Measurements from ENCODE around the gene PLEKHB2.
"Not testable (repeated sequence)": the region's sequence is repeated elsewhere in the genome, so short reads cannot be mapped to it uniquely, and the experiment has no call there.

The PLEKHB2 gene

GRCh38 chr2:131093696-131094462 lies 11.3 kb upstream of the PLEKHB2 start:
- peaks cover 0 to 21% (median 15%) of the 10 kb centered on the region in 5 donors for H3K4me1 ChIP-seq (ENCODE audit: control insufficient read depth in 5 of 5, insufficient read depth in 5 of 5, low read length in 5 of 5)
- H3K27me3 ChIP-seq (ENCODE audit: control insufficient read depth in 5 of 5, insufficient read depth in 4 of 5, low read length in 5 of 5) = no peaks in the 10 kb centered on the region
- H3K36me3 ChIP-seq (ENCODE audit: control insufficient read depth in 5 of 5, insufficient read depth in 5 of 5, low read length in 5 of 5) = peaks cover 0 to 2% (median 0%) of the 10 kb centered on the region in 5 donors
- no peaks in the 10 kb centered on the region for H3K9me3 ChIP-seq (ENCODE audit: control insufficient read depth in 5 of 5, low read length in 5 of 5)
- H3K27ac ChIP-seq (ENCODE audit: low read depth, low read length) = peak overlapping the region; percentile 88
- H3K4me3 ChIP-seq (ENCODE audit: low read depth in 1 of 5, low read length in 5 of 5) = peak overlapping the region; percentile 80 to 85 (median 82)
- H3K9ac ChIP-seq (ENCODE audit: low read length in 5 of 5) = peak overlapping the region in 4 of 5 donors; percentile 72 to 92 (median 87)

- peak overlapping the region in 2 of 5 donors; percentile 82 to 85 for H3K4me3 ChIP-seq (ENCODE audit: low read depth in 1 of 5, low read length in 5 of 5)
- H3K27me3 ChIP-seq (ENCODE audit: control insufficient read depth in 5 of 5, insufficient read depth in 4 of 5, low read length in 5 of 5) = no peaks in the 10 kb centered on the region
- H3K27ac ChIP-seq (ENCODE audit: low read depth, low read length) = no peak overlapping the region
- no peaks in the 10 kb centered on the region for H3K36me3 ChIP-seq (ENCODE audit: control insufficient read depth in 5 of 5, insufficient read depth in 5 of 5, low read length in 5 of 5)
- H3K9ac ChIP-seq (ENCODE audit: low read length in 5 of 5) = peak overlapping the region in 1 of 5 donors; percentile 92
- H3K9me3 ChIP-seq (ENCODE audit: control insufficient read depth in 5 of 5, low read length in 5 of 5) = no peaks in the 10 kb centered on the region
- peaks cover 0 to 21% (median 15%) of the 10 kb centered on the region in 5 donors for H3K4me1 ChIP-seq (ENCODE audit: control insufficient read depth in 5 of 5, insufficient read depth in 5 of 5, low read length in 5 of 5)
These were observed 10.5 kb upstream of the PLEKHB2 start for GRCh38 chr2:131094463-131095281.

GRCh38 chr2:131103165-131103564 lies 2.0 kb upstream of the PLEKHB2 start:
- H3K36me3 ChIP-seq (ENCODE audit: control insufficient read depth in 5 of 5, insufficient read depth in 5 of 5, low read length in 5 of 5) = no peaks in the 10 kb centered on the region
- H3K4me1 ChIP-seq (ENCODE audit: control insufficient read depth in 5 of 5, insufficient read depth in 5 of 5, low read length in 5 of 5) = peaks cover 7 to 30% (median 27%) of the 10 kb centered on the region in 5 donors
- no peaks in the 10 kb centered on the region for H3K27me3 ChIP-seq (ENCODE audit: control insufficient read depth in 5 of 5, insufficient read depth in 4 of 5, low read length in 5 of 5)
- H3K9me3 ChIP-seq (ENCODE audit: control insufficient read depth in 5 of 5, low read length in 5 of 5) = no peaks in the 10 kb centered on the region
- no peak overlapping the region for H3K4me3 ChIP-seq (ENCODE audit: low read depth in 1 of 5, low read length in 5 of 5)
- no peak overlapping the region for H3K9ac ChIP-seq (ENCODE audit: low read length in 5 of 5)
- H3K27ac ChIP-seq (ENCODE audit: low read depth, low read length) = no peak overlapping the region

- no peaks in the 10 kb centered on the region for H3K27me3 ChIP-seq (ENCODE audit: control insufficient read depth in 5 of 5, insufficient read depth in 4 of 5, low read length in 5 of 5)
- no peaks in the 10 kb centered on the region for H3K9me3 ChIP-seq (ENCODE audit: control insufficient read depth in 5 of 5, low read length in 5 of 5)
- H3K9ac ChIP-seq (ENCODE audit: low read length in 5 of 5) = peak overlapping the region; percentile 49 to 96 (median 93)
- H3K4me3 ChIP-seq (ENCODE audit: low read depth in 1 of 5, low read length in 5 of 5) = peak overlapping the region; percentile 59 to 98 (median 88)
- peaks cover 7 to 30% (median 27%) of the 10 kb centered on the region in 5 donors for H3K4me1 ChIP-seq (ENCODE audit: control insufficient read depth in 5 of 5, insufficient read depth in 5 of 5, low read length in 5 of 5)
- no peaks in the 10 kb centered on the region for H3K36me3 ChIP-seq (ENCODE audit: control insufficient read depth in 5 of 5, insufficient read depth in 5 of 5, low read length in 5 of 5)
- H3K27ac ChIP-seq (ENCODE audit: low read depth, low read length) = peak overlapping the region; percentile 94
These were observed 515 bp upstream of the PLEKHB2 start for GRCh38 chr2:131104487-131105155.

GRCh38 chr2:131105950-131106801 lies 1.0 kb downstream of the PLEKHB2 start:
- H3K9me3 ChIP-seq (ENCODE audit: control insufficient read depth in 5 of 5, low read length in 5 of 5) = no peaks in the 10 kb centered on the region
- H3K4me3 ChIP-seq (ENCODE audit: low read depth in 1 of 5, low read length in 5 of 5) = peak overlapping the region; percentile 70 to 98 (median 88)
- no peaks in the 10 kb centered on the region for H3K27me3 ChIP-seq (ENCODE audit: control insufficient read depth in 5 of 5, insufficient read depth in 4 of 5, low read length in 5 of 5)
- H3K9ac ChIP-seq (ENCODE audit: low read length in 5 of 5) = peak overlapping the region; percentile 90 to 96 (median 93)
- peaks cover 7 to 30% (median 27%) of the 10 kb centered on the region in 5 donors for H3K4me1 ChIP-seq (ENCODE audit: control insufficient read depth in 5 of 5, insufficient read depth in 5 of 5, low read length in 5 of 5)
- H3K36me3 ChIP-seq (ENCODE audit: control insufficient read depth in 5 of 5, insufficient read depth in 5 of 5, low read length in 5 of 5) = no peaks in the 10 kb centered on the region
- H3K27ac ChIP-seq (ENCODE audit: low read depth, low read length) = peak overlapping the region; percentile 94

- H3K27me3 ChIP-seq (ENCODE audit: control insufficient read depth in 5 of 5, insufficient read depth in 4 of 5, low read length in 5 of 5) = no peaks in the 10 kb centered on the region
- H3K9me3 ChIP-seq (ENCODE audit: control insufficient read depth in 5 of 5, low read length in 5 of 5) = no peaks in the 10 kb centered on the region
- H3K36me3 ChIP-seq (ENCODE audit: control insufficient read depth in 5 of 5, insufficient read depth in 5 of 5, low read length in 5 of 5) = peaks cover 0 to 7% (median 3%) of the 10 kb centered on the region in 5 donors
- H3K4me3 ChIP-seq (ENCODE audit: low read depth in 1 of 5, low read length in 5 of 5) = no peak overlapping the region
- peaks cover 0 to 31% (median 19%) of the 10 kb centered on the region in 5 donors for H3K4me1 ChIP-seq (ENCODE audit: control insufficient read depth in 5 of 5, insufficient read depth in 5 of 5, low read length in 5 of 5)
- peak overlapping the region in 1 of 5 donors; percentile 51 for H3K9ac ChIP-seq (ENCODE audit: low read length in 5 of 5)
- no peak overlapping the region for H3K27ac ChIP-seq (ENCODE audit: low read depth, low read length)
These were observed 7.4 kb downstream of the PLEKHB2 start for GRCh38 chr2:131112529-131112928.

GRCh38 chr2:131113566-131114227 lies 8.6 kb downstream of the PLEKHB2 start:
- Histone ChIP-seq H3K36me3 (ENCODE audit: control insufficient read depth in 5 of 5, insufficient read depth in 5 of 5, low read length in 5 of 5) (peaks cover 0 to 7% (median 3%) of the 10 kb centered on the region in 5 donors), H3K27ac (ENCODE audit: low read depth, low read length) (no peak overlapping the region), H3K4me1 (ENCODE audit: control insufficient read depth in 5 of 5, insufficient read depth in 5 of 5, low read length in 5 of 5) (peaks cover 0 to 31% (median 19%) of the 10 kb centered on the region in 5 donors), H3K9me3 (ENCODE audit: control insufficient read depth in 5 of 5, low read length in 5 of 5) (no peaks in the 10 kb centered on the region), H3K4me3 (ENCODE audit: low read depth in 1 of 5, low read length in 5 of 5) (no peak overlapping the region), H3K9ac (ENCODE audit: low read length in 5 of 5) (no peak overlapping the region), H3K27me3 (ENCODE audit: control insufficient read depth in 5 of 5, insufficient read depth in 4 of 5, low read length in 5 of 5) (no peaks in the 10 kb centered on the region)

- not testable (repeated sequence) for H3K27ac ChIP-seq (ENCODE audit: low read depth, low read length); H3K9ac ChIP-seq (ENCODE audit: low read length in 5 of 5); H3K9me3 ChIP-seq (ENCODE audit: control insufficient read depth in 5 of 5, low read length in 5 of 5); H3K27me3 ChIP-seq (ENCODE audit: control insufficient read depth in 5 of 5, insufficient read depth in 4 of 5, low read length in 5 of 5); H3K4me3 ChIP-seq (ENCODE audit: low read depth in 1 of 5, low read length in 5 of 5); H3K36me3 ChIP-seq (ENCODE audit: control insufficient read depth in 5 of 5, insufficient read depth in 5 of 5, low read length in 5 of 5)
- peaks cover 0 to 31% (median 19%) of the 10 kb centered on the region in 5 donors for H3K4me1 ChIP-seq (ENCODE audit: control insufficient read depth in 5 of 5, insufficient read depth in 5 of 5, low read length in 5 of 5)
These were observed 9.8 kb downstream of the PLEKHB2 start for GRCh38 chr2:131114950-131115349.

- peaks cover 0 to 7% (median 3%) of the 10 kb centered on the region in 5 donors for H3K36me3 ChIP-seq (ENCODE audit: control insufficient read depth in 5 of 5, insufficient read depth in 5 of 5, low read length in 5 of 5)
- H3K4me1 ChIP-seq (ENCODE audit: control insufficient read depth in 5 of 5, insufficient read depth in 5 of 5, low read length in 5 of 5) = peaks cover 0 to 31% (median 19%) of the 10 kb centered on the region in 5 donors
- no peak overlapping the region for H3K4me3 ChIP-seq (ENCODE audit: low read depth in 1 of 5, low read length in 5 of 5)
- no peak overlapping the region for H3K9ac ChIP-seq (ENCODE audit: low read length in 5 of 5)
- no peaks in the 10 kb centered on the region for H3K9me3 ChIP-seq (ENCODE audit: control insufficient read depth in 5 of 5, low read length in 5 of 5)
- no peaks in the 10 kb centered on the region for H3K27me3 ChIP-seq (ENCODE audit: control insufficient read depth in 5 of 5, insufficient read depth in 4 of 5, low read length in 5 of 5)
- H3K27ac ChIP-seq (ENCODE audit: low read depth, low read length) = no peak overlapping the region
These were observed 10.6 kb downstream of the PLEKHB2 start for GRCh38 chr2:131115752-131116151.
